KMS-11 (cell line): Measurements from ENCODE around the gene BABAM2.

Source experiments
- H2AFZ ChIP-seq: fragments of 200-600 bp; sonication (generic); 2 replicates; pipeline ENCODE4 v1.6.1; 2016; ENCODE audit warnings: antibody characterized with exemption, mixed run types, low read depth
- H3K27ac ChIP-seq: fragments of 200-600 bp; sonication (generic); 2 replicates; pipeline ENCODE4 v1.6.1; 2016; ENCODE audit warnings: mild to moderate bottlenecking, mixed run types
- H3K27me3 ChIP-seq: fragments of 200-600 bp; sonication (generic); 2 replicates; pipeline ENCODE4 v1.6.1; 2017; ENCODE audit warnings: mild to moderate bottlenecking, low read depth, mixed run types, moderate library complexity; ENCODE audit not compliant: insufficient read depth
- H3K36me3 ChIP-seq: fragments of 200-600 bp; sonication (generic); 2 replicates; pipeline ENCODE4 v1.6.1; 2017; ENCODE audit warnings: mild to moderate bottlenecking, mixed run types; ENCODE audit not compliant: insufficient read depth
- H3K4me1 ChIP-seq: fragments of 200-600 bp; sonication (generic); 2 replicates; pipeline ENCODE4 v1.6.1; 2016; ENCODE audit warnings: mild to moderate bottlenecking, low read depth, mixed run types; ENCODE audit not compliant: poor library complexity, severe bottlenecking
- H3K4me2 ChIP-seq: fragments of 200-600 bp; sonication (generic); 2 replicates; pipeline ENCODE4 v1.7.0; 2016; ENCODE audit warnings: mild to moderate bottlenecking, mixed run types
- H3K4me3 ChIP-seq: fragments of 200-600 bp; sonication (generic); IDR thresholded peaks from 2 replicates; pipeline ENCODE4 v1.6.1; 2017; ENCODE audit warnings: low read depth, low read length, mixed read lengths; ENCODE audit not compliant: insufficient read depth
- H3K79me2 ChIP-seq: fragments of 200-600 bp; sonication (generic); 2 replicates; pipeline ENCODE4 v1.6.1; 2016; ENCODE audit warnings: low read depth, mixed run types; ENCODE audit not compliant: insufficient read depth
- H3K9ac ChIP-seq: fragments of 200-600 bp; sonication (generic); 2 replicates; pipeline ENCODE4 v1.6.1; 2016; ENCODE audit warnings: mild to moderate bottlenecking, mixed run types
- H4K20me1 ChIP-seq: fragments of 200-600 bp; sonication (generic); 2 replicates; pipeline ENCODE4 v1.6.1; 2016; ENCODE audit warnings: mild to moderate bottlenecking, mixed run types; ENCODE audit not compliant: insufficient read depth
- TF ChIP-seq, protein P1 (sequence below): fragments of 200-600 bp; sonication (generic); conservative IDR thresholded peaks from 2 replicates; pipeline ENCODE4 v1.6.1; 2017; ENCODE audit warnings: low read depth, mild to moderate bottlenecking, antibody characterized with exemption, low read length, moderate library complexity, mixed read lengths

The BABAM2 gene

DNA sequence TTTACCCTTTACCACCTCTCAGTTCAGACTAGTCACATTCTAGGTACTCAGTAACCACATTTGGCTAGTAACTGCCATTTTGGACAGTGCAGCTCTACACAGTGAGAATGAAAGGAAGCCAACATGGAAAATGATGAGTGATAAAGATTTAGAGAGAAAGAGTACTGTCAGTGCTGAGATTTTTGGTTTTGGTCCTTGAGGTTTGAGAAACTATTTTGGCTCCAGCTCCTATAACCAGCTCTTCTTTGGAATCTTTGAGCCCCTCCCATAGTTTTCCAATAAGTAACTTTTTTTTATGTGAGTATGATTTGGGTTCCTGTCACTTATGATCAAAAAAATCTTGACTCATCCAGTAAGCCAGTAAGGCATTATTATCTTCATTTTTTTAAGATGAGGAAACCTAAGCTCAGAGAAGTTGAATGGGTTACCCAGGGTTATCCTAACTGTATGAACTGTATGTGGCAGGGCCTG, 173.0 kb downstream of the BABAM2 start:
- H2AFZ ChIP-seq = no peak overlapping the region
- H3K4me2 ChIP-seq = no peak overlapping the region
- H3K4me1 ChIP-seq = no peaks in the 10 kb centered on the region
- no peaks in the 10 kb centered on the region for H4K20me1 ChIP-seq
- no peak overlapping the region for H3K27ac ChIP-seq
- no peak overlapping the region for H3K9ac ChIP-seq
- no peaks in the 10 kb centered on the region for H3K27me3 ChIP-seq
- H3K79me2 ChIP-seq = no peaks in the 10 kb centered on the region
- H3K4me3 ChIP-seq = no peak overlapping the region
- no peaks in the 10 kb centered on the region for H3K36me3 ChIP-seq
- TF ChIP-seq, protein P1, sequence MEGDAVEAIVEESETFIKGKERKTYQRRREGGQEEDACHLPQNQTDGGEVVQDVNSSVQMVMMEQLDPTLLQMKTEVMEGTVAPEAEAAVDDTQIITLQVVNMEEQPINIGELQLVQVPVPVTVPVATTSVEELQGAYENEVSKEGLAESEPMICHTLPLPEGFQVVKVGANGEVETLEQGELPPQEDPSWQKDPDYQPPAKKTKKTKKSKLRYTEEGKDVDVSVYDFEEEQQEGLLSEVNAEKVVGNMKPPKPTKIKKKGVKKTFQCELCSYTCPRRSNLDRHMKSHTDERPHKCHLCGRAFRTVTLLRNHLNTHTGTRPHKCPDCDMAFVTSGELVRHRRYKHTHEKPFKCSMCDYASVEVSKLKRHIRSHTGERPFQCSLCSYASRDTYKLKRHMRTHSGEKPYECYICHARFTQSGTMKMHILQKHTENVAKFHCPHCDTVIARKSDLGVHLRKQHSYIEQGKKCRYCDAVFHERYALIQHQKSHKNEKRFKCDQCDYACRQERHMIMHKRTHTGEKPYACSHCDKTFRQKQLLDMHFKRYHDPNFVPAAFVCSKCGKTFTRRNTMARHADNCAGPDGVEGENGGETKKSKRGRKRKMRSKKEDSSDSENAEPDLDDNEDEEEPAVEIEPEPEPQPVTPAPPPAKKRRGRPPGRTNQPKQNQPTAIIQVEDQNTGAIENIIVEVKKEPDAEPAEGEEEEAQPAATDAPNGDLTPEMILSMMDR = no peak

DNA sequence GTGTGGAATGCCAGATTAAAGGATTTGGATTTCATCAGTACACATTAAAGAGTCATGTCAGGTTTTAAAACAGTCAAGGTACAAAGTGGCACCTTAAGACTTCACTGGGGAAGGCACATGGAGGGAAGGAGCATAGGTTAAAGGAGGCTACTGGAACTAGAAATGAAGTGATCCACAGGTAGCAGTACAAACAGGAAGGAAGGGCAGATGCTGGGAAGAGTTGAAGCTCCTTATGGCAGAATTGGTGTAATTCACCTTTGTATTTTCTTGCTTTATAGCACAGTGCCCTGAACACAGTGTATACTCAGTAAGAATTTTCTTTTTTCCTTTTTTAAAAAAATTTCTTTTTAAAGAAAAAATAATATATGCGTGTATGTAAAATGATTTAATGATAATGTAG, 177.1 kb downstream of the BABAM2 start:
- Histone ChIP-seq H4K20me1 (no peaks in the 10 kb centered on the region), H3K36me3 (no peaks in the 10 kb centered on the region), H3K27ac (no peak overlapping the region), H3K9ac (no peak overlapping the region), H3K27me3 (no peaks in the 10 kb centered on the region), H3K4me1 (no peaks in the 10 kb centered on the region), H2AFZ (no peak overlapping the region), H3K4me3 (no peak overlapping the region), H3K4me2 (no peak overlapping the region), H3K79me2 (no peaks in the 10 kb centered on the region)
- TF ChIP-seq, protein P1 = no peak

DNA sequence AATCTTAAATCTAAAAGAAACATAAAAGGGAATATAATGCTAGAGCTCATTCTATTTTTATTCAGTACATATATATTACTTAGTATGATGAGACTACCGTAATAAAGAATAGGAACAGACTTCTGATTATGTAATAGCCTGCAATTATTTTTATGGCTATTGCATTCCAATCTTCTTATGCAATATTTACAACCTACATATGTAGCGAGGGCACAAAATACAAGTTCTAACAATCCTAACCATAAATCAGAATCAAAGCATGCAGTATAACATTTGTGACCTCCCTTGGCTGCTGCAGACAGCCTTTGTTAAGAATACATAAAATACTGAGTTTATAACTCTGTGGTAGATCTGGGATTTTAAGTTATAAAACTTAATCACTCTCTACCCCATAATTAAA, 177.6 kb downstream of the BABAM2 start:
- H3K36me3 ChIP-seq = no peaks in the 10 kb centered on the region
- no peaks in the 10 kb centered on the region for H3K27me3 ChIP-seq
- no peaks in the 10 kb centered on the region for H4K20me1 ChIP-seq
- no peaks in the 10 kb centered on the region for H3K4me1 ChIP-seq
- no peak overlapping the region for H3K27ac ChIP-seq
- no peak overlapping the region for H2AFZ ChIP-seq
- TF ChIP-seq, protein P1 = no peak
- H3K79me2 ChIP-seq = no peaks in the 10 kb centered on the region
- H3K9ac ChIP-seq = no peak overlapping the region
- no peak overlapping the region for H3K4me3 ChIP-seq
- H3K4me2 ChIP-seq = no peak overlapping the region

DNA sequence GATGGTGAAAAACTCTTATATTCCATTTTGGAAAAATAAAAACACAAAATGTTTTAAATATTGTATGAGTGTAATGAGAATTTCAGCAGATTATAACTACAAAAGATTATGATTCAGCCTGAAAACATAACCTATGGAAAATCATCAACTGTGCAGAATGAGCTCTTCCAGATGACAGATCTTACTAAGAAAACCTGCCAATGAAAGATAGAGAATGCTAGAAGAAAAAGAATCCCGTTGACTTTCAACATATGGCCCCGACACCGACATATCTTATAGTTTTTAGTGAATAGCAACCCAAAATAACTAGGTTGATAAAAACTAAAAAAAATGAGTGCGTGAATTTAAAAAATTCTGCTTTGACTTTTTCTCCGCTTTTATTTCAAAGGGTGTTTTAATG, 178.0 kb downstream of the BABAM2 start:
- Histone ChIP-seq H3K9ac (no peak overlapping the region), H3K4me1 (no peaks in the 10 kb centered on the region), H3K4me3 (no peak overlapping the region), H2AFZ (no peak overlapping the region), H3K79me2 (no peaks in the 10 kb centered on the region), H3K4me2 (no peak overlapping the region), H4K20me1 (no peaks in the 10 kb centered on the region), H3K36me3 (no peaks in the 10 kb centered on the region), H3K27ac (no peak overlapping the region), H3K27me3 (no peaks in the 10 kb centered on the region)
- TF ChIP-seq, protein P1 = no peak
